Stimulated activated naive CD8-positive, alpha-beta T cell treated with anti-CD3 and anti-CD28 coated beads, Interleukin-15, Interleukin-2, amounts not matched to agents 100 U/mL and 50 U/mL, for 24 hours (primary cell): ENCODE data around the gene SMIM35.

Source experiments
- ATAC-seq: fragments of 150-1000 bp; cut with Tn5 transposase; one replicate; pipeline ENCODE4 v1.10.0; 2021
- DNase-seq: peaks from one replicate; pipeline ENCODE4 v3.0.0; 2021

Gene SMIM35

DNA sequence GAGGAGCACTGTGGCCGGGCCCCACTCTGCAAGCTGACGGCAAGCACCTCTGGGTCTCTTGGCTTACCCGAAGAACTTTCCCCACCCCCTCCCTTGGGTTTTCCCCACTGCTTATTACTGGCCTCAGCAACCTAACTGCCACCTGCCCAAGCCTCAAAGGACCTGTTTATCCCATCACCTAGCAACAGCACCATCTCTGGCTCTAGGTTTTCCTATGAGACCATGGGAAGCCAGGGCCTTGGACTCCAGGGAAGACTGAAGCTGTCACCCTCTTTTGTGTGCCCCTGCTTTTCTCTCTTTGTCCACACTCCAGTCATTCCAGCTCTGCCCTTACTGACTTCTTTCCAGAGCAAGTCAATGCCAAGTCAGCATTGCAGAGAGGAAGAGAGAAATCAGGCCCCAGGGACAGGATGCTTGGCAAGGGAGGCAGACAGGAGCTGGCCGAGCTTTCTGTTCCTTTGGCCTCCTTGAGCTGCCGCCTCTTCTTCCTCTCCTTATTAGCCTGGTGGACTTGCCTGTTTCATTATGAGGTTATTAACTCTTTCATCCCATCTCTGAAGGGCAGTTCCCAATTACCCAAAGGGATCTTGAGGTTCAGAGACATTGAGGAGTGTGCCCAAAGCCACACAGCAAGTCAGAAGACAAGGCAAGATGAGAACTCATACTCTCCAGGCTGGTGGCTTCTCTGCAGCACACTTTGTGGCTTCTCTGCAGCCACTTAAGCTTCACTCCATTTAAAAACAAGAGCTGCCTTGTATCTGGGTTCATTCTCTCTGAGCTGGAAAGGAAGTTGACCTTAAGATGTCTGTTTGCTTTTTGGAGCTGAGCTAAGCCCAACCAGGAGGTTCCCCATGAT is at the start of gene SMIM35:
SMIM35 (minus strand) TSS at position 51 of the 856 bp plus-strand sequence. CDS start 206 bp downstream, outside the sequence.
- ATAC-seq (no peak), DNase-seq (no peak)

DNA sequence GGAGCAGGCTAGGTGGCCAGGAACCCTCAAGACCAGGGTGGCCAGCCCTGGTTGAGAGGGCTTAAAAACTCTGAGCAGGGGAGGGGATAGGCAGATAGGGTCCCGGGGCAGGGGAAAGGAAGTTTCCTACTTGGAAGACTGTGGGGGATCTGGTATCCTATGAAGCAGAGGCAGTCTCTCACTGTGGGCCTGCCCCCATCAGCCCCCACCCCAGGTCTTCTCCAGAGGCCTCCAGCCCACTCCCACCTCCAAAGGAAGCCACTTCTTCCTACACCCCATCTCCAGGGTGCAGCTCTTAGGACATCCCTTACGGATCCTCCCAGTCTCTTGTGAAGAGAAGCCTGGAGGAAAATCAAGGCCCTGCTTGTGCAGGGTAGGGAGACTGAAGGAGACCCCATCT is 49.6 kb upstream of the SMIM35 start:
- DNase-seq (no peak), ATAC-seq (no peak)

DNA sequence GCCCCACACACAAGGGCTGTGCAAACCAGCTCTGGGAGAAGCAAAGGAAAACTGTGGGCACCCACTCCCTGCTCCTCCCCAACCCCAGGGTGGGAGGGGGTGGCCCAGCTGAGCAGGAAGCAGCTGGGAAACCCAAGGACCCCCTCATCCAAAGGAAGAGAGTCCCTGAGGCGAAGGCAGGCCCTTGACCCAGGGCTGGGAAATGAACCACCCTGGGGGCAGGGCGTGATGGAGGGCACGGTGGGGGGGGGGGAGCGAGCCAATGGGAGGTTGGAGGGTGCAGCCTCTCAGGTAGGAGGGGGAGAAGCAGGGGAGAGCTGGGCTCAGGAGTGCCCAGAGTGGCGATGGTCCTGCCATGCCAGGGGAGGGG is 49.0 kb upstream of the SMIM35 start:
- ATAC-seq (no peak), DNase-seq (no peak)

DNA sequence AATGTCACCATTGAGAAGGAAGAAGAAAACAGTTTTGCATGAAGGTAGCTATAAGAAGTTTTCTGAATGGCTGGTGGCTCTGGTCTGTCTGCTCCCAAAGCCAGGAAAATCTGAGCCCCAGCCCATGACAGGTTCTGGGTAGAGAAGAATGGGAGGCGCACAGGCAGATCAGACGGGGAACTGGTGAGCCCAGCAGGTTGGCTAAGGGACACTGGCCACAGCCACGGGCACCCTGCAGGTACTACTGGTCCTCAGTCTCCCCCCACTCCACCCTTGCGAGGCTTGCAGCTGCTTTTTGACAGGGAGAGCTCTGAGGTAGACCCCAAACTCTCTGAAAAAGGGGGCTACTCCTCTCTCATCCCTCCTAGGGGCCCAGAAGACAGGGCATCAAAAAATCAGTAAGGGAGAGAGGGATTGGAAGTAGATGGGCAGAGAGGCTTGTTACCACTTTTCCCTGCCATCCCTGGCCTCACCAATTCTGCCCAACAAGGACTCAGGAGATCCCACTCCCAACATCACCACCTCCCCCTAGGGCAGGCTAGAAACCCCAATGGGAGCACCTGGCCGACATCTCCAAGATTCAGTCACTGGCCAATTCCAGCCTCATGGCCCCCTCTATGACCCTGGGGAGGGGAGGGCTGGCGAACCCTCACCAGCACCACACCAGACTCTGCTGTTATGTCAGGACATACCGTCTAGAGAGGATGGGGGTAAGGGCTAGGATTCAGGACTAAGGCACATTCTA is 48.5 kb upstream of the SMIM35 start:
- DNase-seq (no peak), ATAC-seq (no peak)

DNA sequence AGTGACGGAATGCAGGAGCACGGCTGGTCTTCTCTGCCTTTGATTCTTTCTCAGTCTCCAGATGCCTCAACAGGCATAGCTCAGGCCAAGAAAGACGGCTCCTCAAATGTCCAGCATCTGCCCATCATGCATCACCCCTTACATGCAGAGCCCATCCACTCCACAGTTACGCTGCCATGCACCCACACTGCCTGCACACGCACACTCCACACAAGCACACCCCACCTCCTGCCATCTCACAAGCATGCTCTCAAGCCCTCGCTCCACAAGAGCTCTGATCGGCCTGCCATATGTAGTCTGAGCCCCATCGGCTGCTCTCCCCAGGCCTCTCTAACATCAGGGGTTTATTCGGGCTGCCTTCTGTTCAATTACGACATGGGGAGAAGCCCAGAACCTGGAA is 47.1 kb upstream of the SMIM35 start:
- DNase-seq (no peak), ATAC-seq (no peak)

DNA sequence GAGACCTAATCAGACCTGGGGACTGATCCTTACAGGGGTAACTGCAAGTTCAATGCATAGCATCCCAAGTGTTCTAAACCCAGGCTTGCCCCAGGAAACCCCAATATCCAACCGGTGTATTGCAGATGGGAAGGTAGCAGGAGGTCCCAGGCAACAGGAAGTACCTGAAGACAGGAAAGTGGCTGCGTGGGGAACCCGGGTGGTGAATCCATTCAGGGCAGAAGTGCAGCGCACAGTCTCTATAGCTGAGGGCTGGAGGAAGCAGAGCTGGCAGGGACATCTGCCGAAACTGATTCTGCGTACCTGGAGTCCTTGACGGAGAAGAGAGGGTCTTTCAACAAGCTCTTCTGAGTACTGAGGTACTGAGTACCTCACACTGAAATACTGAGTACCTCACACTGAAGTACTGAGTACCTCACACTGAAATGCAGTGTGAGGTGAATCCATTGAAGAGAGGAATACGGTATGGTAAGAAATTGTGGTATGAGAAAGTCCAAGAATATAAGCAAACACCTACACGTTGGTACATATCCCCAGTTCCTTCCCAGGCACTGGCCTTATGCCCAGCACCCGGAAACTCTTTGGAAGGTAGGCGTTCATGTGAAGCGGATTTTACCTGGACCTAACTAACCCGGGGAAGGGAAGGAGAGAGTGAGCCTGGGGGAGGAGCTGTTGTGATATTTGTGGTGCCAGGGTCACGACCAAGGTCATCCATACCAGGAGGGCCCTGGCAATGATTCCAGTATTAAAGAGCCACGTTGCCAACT is 45.8 kb upstream of the SMIM35 start:
- no peak for DNase-seq
- no peak for ATAC-seq

DNA sequence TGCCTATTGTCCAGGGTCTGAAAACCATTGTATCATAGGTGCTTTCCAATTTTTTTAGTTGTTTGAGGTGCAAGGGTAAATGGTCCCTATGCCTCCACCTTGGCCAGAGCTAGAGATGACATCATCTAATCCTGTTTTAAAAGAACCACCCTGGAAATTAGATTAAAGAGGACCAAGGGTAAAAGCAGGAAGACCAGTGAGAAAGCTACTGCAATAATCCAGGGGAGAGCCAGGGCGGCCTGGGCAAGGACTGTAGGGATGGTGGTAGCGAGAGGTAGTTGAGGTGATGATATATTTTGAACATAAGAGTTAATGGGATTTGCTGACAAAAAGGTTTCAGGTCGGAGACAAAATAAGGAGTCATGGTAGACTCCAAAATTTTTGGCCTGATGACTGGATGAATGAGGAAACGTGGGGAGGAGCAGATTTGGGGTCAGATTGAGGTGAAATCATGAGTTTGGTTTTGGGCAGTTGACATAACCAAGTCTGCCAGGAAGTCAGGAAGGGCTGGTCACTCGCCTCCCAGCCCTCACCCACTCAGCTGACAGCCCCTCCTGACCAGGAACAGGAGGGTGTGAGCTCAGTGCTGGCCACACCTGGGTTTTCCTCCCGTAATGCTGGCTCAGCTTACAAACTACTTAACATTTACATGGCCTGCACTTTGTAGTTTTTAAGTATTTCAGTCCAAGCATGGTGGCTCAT is 42.9 kb upstream of the SMIM35 start:
- ATAC-seq (no peak), DNase-seq (no peak)

DNA sequence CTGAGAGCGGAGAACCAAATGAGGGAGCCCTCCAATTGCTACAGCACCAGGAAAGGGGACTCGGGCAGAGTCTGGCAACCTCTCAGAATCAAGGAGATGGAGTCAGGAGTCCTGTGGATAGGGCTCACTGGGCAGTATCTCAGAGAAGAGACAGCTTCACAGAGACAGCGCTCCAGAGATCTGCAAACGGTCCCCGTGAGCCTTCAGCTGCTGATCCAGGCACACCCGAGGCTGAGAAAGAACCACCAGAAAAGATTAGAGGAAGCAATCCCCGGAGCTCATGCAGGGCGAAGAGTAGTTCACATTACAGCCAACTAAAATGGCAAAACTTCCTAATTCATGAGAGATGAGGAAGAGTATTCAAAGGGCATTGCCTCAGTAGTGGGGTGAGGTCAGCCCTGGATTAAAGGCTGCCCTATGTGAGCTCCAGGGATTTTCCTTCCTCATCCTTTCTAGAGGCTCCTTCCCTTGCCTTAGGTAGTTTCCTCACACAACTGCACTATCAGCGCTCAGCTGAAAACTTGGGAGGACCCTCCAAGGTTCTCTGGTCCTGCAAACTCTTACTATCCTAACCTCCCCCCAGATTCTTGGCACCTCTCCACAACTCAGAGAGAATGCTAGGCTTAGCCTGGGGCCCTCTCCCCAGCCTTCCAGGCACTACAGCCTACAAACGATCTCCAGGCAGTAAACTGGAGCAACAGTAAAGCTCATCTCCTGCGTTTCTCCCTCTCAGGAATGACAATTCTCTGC is 42.1 kb upstream of the SMIM35 start:
- no peak for ATAC-seq
- DNase-seq, result no peak

DNA sequence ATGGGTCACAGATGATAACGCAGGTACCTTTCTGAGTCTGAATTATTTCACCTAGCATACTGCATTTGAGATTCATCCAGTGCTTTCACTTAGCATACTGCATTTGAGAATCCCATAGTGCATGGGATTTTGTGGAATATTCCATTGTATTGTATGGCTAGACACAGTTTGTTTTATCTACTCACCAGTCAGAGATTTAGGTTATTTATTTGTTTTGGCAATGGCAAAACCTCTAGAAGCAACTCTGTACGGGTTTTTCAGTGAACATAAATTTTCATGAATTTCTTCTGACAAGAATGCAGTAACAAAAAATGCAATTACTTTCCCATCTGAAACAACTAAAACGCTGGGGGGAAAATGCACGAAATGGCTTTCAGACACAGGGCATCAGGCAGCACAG is 41.5 kb upstream of the SMIM35 start:
- DNase-seq (no peak), ATAC-seq (no peak)

DNA sequence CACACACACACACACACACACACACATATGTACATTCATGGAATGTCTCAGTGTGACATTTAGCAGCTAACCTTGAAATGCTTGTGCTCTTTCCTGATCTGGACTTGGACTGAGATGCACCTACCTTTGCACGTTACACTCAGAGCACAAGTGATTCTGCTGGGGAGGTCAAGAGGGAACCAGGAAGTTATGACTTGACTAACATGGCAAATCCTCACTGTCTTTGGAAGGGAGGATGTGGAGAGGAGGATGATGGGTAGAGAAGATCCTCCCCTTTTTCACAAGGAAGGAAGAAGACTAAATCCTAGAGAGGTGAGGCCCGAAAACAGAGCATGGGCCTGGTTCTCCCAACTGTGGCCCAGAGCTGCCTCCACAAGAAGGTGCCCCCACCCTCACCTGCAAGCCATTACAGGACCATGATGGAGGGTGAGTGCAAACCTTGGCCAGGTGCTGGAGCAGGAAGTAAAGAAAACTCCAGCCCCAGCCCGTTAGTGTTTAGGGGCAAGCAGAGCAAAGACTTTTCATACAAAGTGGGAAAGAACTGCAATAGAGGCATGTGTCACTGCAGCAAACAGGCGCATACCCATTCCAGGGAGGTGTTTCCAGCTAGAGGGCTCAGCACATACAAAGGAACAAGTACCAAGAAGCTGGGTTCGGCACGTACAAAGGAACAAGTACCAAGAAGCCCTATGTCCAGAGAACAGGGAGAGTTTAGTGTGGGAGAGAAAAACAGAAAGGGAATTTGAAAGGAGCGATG is 39.5 kb upstream of the SMIM35 start:
- DNase-seq (no peak), ATAC-seq (peak; percentile 52)

DNA sequence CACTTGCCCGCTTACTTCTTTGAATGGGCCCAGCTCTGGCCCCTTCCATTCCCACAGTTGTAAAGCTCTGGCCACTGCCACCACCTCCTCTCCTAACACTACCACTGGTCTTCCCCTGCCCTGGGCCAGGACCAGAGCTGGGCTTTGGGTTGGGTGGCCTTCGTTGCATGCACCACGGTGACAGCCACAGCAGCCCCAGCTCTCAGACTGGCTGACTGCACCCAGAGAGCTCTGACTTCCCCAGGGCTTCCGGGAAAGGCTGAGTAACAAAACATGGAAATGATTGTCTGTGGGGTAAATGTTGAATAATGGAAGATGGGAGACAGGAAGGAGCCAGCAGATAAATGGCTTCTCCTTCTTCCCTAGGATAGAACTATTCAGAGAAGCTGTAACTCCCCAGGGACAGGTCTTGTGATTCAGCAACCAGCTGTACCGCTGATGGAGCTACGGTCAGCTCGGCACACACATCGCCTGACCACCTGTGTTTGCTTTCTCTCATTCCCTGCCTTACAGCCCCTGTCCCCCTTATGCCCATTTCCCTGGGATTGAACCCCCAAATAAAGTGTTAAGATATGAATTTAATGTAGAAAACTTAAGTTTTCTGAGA is 38.3 kb upstream of the SMIM35 start:
- ATAC-seq (no peak), DNase-seq (no peak)

DNA sequence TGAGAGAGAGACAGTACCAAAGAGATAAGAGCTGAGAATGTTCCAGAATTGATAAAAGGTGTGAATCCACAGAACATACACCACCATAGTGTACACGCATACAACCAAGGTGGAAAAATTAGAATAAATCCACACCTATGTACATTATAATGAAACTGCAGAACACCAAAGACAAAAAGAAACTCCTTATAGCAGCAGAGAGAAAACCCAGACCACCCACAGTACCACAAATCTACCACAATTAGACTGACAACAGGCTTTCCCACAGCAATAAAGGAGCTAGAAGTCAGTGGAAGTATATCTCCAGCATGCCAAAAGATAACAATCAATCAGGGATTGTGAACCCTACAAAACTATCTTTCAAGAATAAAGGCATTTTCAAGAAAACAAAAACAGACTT is 34.0 kb upstream of the SMIM35 start:
- DNase-seq (no peak), ATAC-seq (no peak)

DNA sequence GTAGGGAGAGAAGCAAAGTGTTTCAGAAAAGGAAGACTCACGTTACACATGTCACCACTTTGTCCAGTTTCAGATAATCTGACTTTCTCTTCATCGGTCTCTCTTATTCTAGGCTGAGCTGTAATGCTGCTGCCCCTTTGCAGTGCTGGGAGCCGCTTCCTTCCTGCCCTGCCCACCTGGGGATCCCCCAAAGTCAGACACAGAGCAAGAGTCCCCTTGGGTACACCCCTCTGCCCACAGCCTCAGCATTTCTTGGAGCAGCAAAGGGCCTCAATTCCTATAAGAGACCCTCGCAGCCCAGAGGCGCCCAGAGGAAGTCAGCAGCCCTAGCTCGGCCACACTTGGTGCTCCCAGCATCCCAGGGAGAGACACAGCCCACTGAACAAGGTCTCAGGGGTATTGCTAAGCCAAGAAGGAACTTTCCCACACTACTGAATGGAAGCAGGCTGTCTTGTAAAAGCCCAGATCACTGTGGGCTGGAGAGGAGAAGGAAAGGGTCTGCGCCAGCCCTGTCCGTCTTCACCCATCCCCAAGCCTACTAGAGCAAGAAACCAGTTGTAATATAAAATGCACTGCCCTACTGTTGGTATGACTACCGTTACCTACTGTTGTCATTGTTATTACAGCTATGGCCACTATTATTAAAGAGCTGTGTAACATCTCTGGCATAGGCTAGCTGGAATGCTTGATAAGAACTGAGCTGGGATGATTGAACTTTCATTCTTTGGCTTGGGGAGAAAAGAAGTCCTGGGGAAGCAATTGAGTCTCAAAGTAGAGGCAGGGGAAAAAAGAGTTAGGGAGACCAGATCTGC is 31.2 kb upstream of the SMIM35 start:
- peak; percentile 61 for ATAC-seq
- peak; percentile 13 for DNase-seq

DNA sequence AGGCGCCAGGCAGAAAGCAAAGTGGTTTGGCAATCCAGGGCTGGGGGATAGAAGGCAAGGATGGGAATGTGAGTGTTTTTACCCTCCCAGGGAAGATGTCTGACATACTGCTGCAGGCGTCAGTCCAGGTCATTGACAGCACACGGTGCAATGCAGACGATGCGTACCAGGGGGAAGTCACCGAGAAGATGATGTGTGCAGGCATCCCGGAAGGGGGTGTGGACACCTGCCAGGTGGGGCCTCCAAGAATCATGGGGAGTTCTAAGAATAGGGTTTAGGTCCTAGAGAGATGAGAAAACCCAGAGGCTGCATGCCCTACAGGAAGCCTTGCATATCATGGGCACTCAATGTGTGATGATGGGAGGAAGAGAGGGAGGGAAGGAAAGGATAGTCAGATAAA is 28.3 kb upstream of the SMIM35 start:
- DNase-seq (no peak), ATAC-seq (no peak)

DNA sequence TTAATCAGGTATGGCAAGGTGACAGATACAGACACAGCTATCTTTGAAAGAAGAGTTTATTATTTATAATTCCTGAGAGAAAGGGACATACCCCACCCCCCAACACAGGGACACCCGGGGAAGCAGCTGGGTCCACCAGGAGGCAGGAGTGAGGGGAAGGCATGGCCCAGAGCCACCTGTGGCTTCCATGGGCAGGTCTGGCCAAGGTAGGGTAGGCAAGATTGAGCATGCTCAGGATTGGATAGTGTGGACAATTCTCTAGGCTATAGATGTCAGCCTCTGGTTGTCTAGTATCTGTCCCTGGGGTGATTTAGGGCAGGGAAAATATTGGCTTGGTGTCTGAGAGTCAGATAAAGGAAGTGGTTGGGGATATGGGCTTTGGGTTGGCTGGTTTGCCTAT is 27.5 kb upstream of the SMIM35 start:
- DNase-seq (no peak), ATAC-seq (no peak)

DNA sequence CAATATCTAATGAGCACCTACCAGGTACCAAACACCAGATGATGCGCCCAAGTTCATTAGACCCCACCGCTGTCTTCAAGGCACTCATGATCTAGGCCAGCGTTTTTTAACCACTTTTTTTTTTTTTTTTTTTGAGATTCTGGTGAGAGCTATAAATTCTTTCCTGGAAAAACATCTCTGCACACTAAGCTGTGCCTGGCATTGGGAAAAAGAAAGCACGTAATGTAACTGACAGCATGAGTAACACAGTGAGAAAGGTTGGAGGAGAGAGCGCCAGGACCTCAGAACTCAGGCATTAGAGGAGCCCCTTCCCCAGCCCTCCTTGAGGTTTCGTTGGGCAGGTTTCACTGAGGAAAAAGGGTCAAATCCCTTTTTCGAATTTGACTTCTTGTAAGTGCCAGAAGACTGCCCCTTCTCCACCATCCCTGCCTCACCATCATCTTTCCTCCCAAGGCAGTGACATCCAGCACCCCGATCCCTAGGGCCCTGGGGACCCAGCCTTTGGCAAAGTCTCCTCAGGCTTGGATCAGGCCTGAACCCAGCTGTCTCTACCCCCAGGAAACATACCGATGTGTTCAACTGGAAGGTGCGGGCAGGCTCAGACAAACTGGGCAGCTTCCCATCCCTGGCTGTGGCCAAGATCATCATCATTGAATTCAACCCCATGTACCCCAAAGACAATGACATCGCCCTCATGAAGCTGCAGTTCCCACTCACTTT is 26.1 kb upstream of the SMIM35 start:
- ATAC-seq (no peak), DNase-seq (no peak)

DNA sequence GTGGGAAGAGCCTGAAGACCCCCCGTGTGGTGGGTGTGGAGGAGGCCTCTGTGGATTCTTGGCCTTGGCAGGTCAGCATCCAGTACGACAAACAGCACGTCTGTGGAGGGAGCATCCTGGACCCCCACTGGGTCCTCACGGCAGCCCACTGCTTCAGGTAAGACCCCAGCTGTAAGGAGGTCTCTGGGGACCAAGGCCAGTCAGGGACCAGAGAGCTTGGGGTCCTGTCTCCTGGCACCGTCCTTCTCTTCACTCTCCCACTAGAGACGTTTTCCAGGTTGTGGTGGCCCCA is 24.9 kb upstream of the SMIM35 start:
- DNase-seq (no peak), ATAC-seq (no peak)

DNA sequence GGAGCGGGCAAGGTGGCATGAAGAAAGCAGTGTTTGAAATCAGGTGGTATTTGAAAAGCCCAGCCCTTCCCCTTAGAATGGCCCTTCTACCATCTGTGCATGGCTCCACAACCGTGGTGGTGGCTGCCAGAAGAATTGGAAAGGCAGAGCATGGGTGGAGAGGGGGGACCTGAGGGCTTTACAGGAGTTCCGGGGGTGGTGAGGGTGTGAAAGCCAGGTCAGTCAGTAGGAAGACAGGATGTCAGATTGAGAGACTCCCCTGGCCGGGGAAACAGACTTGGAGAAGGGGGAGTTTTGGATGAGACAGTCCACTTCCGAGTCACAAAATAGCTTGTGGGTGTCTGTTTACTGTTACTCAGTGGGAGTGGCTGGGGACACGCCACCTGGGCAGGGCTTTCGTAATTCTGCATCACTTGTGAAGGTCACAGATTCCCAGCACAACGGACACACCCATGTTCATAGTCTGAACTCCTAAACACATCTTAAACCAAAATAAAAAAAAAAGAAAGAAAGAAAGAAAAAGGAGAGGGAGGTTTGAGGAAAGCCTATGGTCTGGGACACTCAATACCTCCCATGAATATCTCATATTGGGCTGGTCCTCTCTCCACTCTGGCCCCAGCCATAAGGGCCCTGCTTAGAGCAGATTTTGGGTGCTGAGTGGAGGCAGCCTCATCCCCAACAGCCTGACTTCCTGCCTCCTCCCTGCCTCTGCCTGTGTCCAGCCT is 24.4 kb upstream of the SMIM35 start:
- ATAC-seq, result no peak

More for the DNA sequence above, 24.4 kb upstream of the SMIM35 start:
- no peak for DNase-seq
